ENCODE data around the gene ANKH.

- TF ChIP-seq CTCF (conservative IDR thresholded peaks at IDR 0.05) (no peak), EZH2 (IDR thresholded peaks at IDR 0.05; ENCODE audit: low read depth) (no peak)
These were observed 46.1 kb upstream of the ANKH start for GRCh38 chr5:14917719-14918118.
